Endothelial cell of umbilical vein (primary cell): ENCODE results near the gene ANKRD33B. TPM values are rescaled to one million over a fixed set of nuclear protein-coding genes. Genes with fewer than 3 reads are reported as not detected.

Experiments used
- BruUV-seq: library from RNA; stranded (reverse); fragments of 400-500 nt; replicated peaks from 2 replicates; lab custom pipeline; 2021; lab: Mats Ljungman, UMichigan
- CTCF ChIA-PET: fragments of 300-600, 350-600 bp; sonication (Branson Sonifier 250); formaldehyde crosslinking; loops from one replicate; lab custom pipeline; 2021; ENCODE audit warnings: antibody characterized with exemption, inconsistent platforms; lab: Charles Lee
- POLR2A ChIA-PET: fragments of 300-600, 350-600 bp; sonication (Branson Sonifier 250); formaldehyde crosslinking; loops from one replicate; lab custom pipeline; 2021; ENCODE audit warnings: antibody characterized with exemption, inconsistent platforms; lab: Charles Lee
- DNase-seq: peaks from one replicate; pipeline ENCODE4 v3.0.0-alpha.2; 2011; ENCODE audit warnings: low read depth, low spot score
- FAIRE-seq: peaks from 2 replicates; lab custom pipeline; 2011; peaks lifted over from hg19 to GRCh38; lab: Jason Lieb, UNC
- H2AFZ ChIP-seq: 2 replicates; pipeline ENCODE4 v1.6.0; 2012; ENCODE audit warnings: low read depth, low read length, control low read depth, inconsistent platforms
- H3K27ac ChIP-seq: 2 replicates; pipeline ENCODE4 v1.5.1; 2011; ENCODE audit warnings: low read depth, mild to moderate bottlenecking, control low read depth, low read length, moderate library complexity; ENCODE audit not compliant: insufficient read depth
- H3K27me3 ChIP-seq, 2 experiments: 2 replicates each; pipeline versions ENCODE4 v1.6.0 to v1.6.1; 2011; ENCODE audit warnings: low read length in 2 of 2, mixed read lengths in 1 of 2; ENCODE audit not compliant: control insufficient read depth in 2 of 2, insufficient read depth in 2 of 2
- H3K36me3 ChIP-seq, 2 experiments: 2 replicates in 1 of 2; 3 replicates in 1 of 2; pipeline ENCODE4 v1.5.1; 2011; ENCODE audit warnings: low read length in 2 of 2, mild to moderate bottlenecking in 1 of 2, moderate library complexity in 1 of 2; ENCODE audit not compliant: control insufficient read depth in 2 of 2, insufficient read depth in 2 of 2; ENCODE audit errors: extremely low read depth in 1 of 2
- H3K4me1 ChIP-seq: 3 replicates; pipeline ENCODE4 v1.5.1; 2011; ENCODE audit warnings: mild to moderate bottlenecking, low read length; ENCODE audit not compliant: control insufficient read depth, insufficient read depth; ENCODE audit errors: extremely low read depth
- H3K4me2 ChIP-seq: 2 replicates; pipeline ENCODE4 v1.6.1; 2011; ENCODE audit warnings: low read length, control low read depth, mixed read lengths; ENCODE audit not compliant: insufficient read depth
- H3K4me3 ChIP-seq, 3 experiments: fragments of 200-600 bp in 1 of 3; sonication (generic), shearing (Covaris generic) in 1 of 3; replicated peaks in 1 of 3; 2 replicates each; pipeline ENCODE4 v1.5.1; 2011 to 2016; ENCODE audit warnings: control low read depth in 3 of 3, low read length in 3 of 3, mild to moderate bottlenecking in 2 of 3, inconsistent platforms in 1 of 3, low read depth in 1 of 3, moderate library complexity in 1 of 3; ENCODE audit not compliant: insufficient read depth in 1 of 3
- H3K79me2 ChIP-seq: 2 replicates; pipeline ENCODE4 v1.6.0; 2012; ENCODE audit warnings: low read length, inconsistent platforms; ENCODE audit not compliant: control insufficient read depth, insufficient read depth
- H3K9ac ChIP-seq: replicated peaks from 2 replicates; pipeline ENCODE3; 2011; ENCODE audit warnings: low read length, control low read depth; ENCODE audit not compliant: insufficient read depth; ENCODE audit errors: extremely low read depth
- H3K9me1 ChIP-seq: replicated peaks from 3 replicates; pipeline ENCODE4 v1.6.0; 2011; ENCODE audit warnings: mild to moderate bottlenecking, low read length; ENCODE audit not compliant: control insufficient read depth, insufficient read depth; ENCODE audit errors: extremely low read depth
- H3K9me3 ChIP-seq: replicated peaks from 2 replicates; pipeline ENCODE4 v1.5.1; 2012; ENCODE audit warnings: low read length, inconsistent platforms; ENCODE audit not compliant: control insufficient read depth, insufficient read depth
- H4K20me1 ChIP-seq: replicated peaks from 2 replicates; pipeline ENCODE3; 2011; ENCODE audit warnings: mild to moderate bottlenecking, low read length; ENCODE audit not compliant: control insufficient read depth, insufficient read depth; ENCODE audit errors: extremely low read depth
- EZH2 ChIP-seq: IDR thresholded peaks from 2 replicates; pipeline ENCODE4 v1.6.1; 2012; ENCODE audit warnings: borderline replicate concordance, low read depth, mild to moderate bottlenecking, moderate library complexity, low read length, inconsistent platforms; ENCODE audit not compliant: severe bottlenecking
- FOS ChIP-seq: IDR thresholded peaks from 2 replicates; pipeline ENCODE4 v1.6.1; 2011; ENCODE audit warnings: mild to moderate bottlenecking, low read length, moderate library complexity, borderline replicate concordance; ENCODE audit not compliant: insufficient read depth
- GATA2 ChIP-seq: IDR thresholded peaks from 2 replicates; pipeline ENCODE4 v1.7.0; 2011; ENCODE audit warnings: low read depth, mild to moderate bottlenecking, moderate library complexity, mixed read lengths, low read length; ENCODE audit not compliant: insufficient read length, insufficient read depth
- JUN ChIP-seq: IDR thresholded peaks from 2 replicates; pipeline ENCODE4 v1.6.1; 2011; ENCODE audit warnings: borderline replicate concordance, low read depth; ENCODE audit not compliant: insufficient read length, insufficient read depth
- MYC ChIP-seq: IDR thresholded peaks from one replicate; pipeline ENCODE4 v1.6.1; 2011; ENCODE audit warnings: mild to moderate bottlenecking, low read depth, low read length
- POLR2A ChIP-seq: IDR thresholded peaks from 2 replicates; pipeline ENCODE4 v1.6.1; 2012; ENCODE audit warnings: low read depth, mild to moderate bottlenecking, control low read depth, low read length
- POLR2AphosphoS5 ChIP-seq: IDR thresholded peaks from 2 replicates; pipeline ENCODE4 v1.6.1; 2012; ENCODE audit warnings: low read depth, mild to moderate bottlenecking, control low read depth, low read length, moderate library complexity; ENCODE audit not compliant: insufficient read depth
- dilution Hi-C: fragments of 300-500 bp; cut with MboI; formaldehyde crosslinking; loops from one replicate; pipeline ENCODE4 v1.15.0; 2019; ENCODE audit warnings: low sequenced_read_pairs; ENCODE audit not compliant: extremely low pct_ligation_motif_present
- intact Hi-C: fragments of 100-400 bp; cut with micrococcal nuclease; formaldehyde crosslinking; loops from one replicate; pipeline ENCODE4 v1.10.0; 2022
- polyA plus RNA-seq, 4 experiments: library from polyadenylated mRNA; depleted of rRNA in 3 of 4; stranded (reverse) in 3 of 4; unstranded in 1 of 4; fragments of >200 nt; gene quantifications; 2 replicates each; pipeline versions ENCODE4 v1.2.1 to v1.2.3, GENCODE V29; 2011 to 2012; ENCODE audit warnings: missing spikeins in 1 of 4
- total RNA-seq: library from RNA; stranded (reverse); gene quantifications from 2 replicates; pipeline ENCODE4 v1.2.3, GENCODE V29; 2021
- TF ChIP-seq, protein P1 (sequence below): IDR thresholded peaks from 2 replicates; pipeline ENCODE4 v1.6.1; 2011; ENCODE audit not compliant: insufficient read depth, insufficient read length
- TF ChIP-seq, protein P2 (sequence below), 2 donors: IDR thresholded peaks; 1 replicate in 1 of 2; 2 replicates in 1 of 2; pipeline ENCODE4 v1.5.1; 2011; ENCODE audit warnings: low read length in 2 of 2, mild to moderate bottlenecking in 2 of 2, moderate library complexity in 2 of 2, control low read depth in 1 of 2, inconsistent platforms in 1 of 2, low read depth in 1 of 2; ENCODE audit not compliant: insufficient read depth in 1 of 2; ENCODE audit errors: extremely low read depth in 1 of 2

The ANKRD33B gene
- total and polyA plus RNA-seq, 2 donors (not counting 3 experiments of a cell fraction or from before 2014, with no cell fraction given): 2.4 to 5.4 TPM

DNA sequence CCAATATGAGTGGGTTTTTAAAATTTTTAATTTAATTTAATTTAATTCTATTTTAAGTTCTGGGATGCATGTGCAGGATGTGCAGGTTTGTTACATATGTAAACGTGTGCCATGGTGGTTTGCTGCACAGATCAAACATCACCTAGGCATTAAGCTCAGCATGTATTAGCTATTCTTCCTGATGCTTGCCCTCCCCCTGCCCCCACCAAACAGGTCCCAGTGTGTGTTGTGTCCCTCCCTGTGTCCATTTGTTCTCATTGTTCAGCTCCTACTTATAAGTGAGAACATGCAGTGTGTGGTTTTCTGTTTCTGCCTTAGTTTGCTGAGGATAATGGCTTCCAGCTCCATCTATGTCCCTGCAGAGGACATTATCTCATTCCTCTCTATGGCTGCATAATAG lies 35.0 kb upstream of the ANKRD33B start:
- DNase-seq: no peak
- no peak for TF ChIP-seq POLR2AphosphoS5
- TF ChIP-seq GATA2: no peak
- TF ChIP-seq POLR2A: no peak
- TF ChIP-seq, protein P1, sequence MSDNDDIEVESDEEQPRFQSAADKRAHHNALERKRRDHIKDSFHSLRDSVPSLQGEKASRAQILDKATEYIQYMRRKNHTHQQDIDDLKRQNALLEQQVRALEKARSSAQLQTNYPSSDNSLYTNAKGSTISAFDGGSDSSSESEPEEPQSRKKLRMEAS: no peak
- TF ChIP-seq JUN: no peak
- no peak for TF ChIP-seq MYC
- no peak for TF ChIP-seq EZH2
- ChIA-PET POLR2A (no interaction called here), CTCF (no interaction called here)
- H4K20me1 ChIP-seq: no peaks in the 10 kb centered on the region
- no peaks in the 10 kb centered on the region for H3K79me2 ChIP-seq
- H3K36me3 ChIP-seq: no peaks in the 10 kb centered on the region
- H3K27ac ChIP-seq: no peak overlapping the region
- H3K9me1 ChIP-seq: no peaks in the 10 kb centered on the region
- no peaks in the 10 kb centered on the region for H3K9me3 ChIP-seq
- FAIRE-seq: no peak
- H3K27me3 ChIP-seq: no peaks in the 10 kb centered on the region
- dilution Hi-C loops: no loop called here
- H2AFZ ChIP-seq: no peak overlapping the region
- no TSS peak for BruUV-seq
- H3K9ac ChIP-seq: no peak overlapping the region
- no peak overlapping the region for H3K4me3 ChIP-seq
- H3K4me2 ChIP-seq: no peak overlapping the region
- H3K4me1 ChIP-seq: no peaks in the 10 kb centered on the region
- intact Hi-C loops: no loop called here

DNA sequence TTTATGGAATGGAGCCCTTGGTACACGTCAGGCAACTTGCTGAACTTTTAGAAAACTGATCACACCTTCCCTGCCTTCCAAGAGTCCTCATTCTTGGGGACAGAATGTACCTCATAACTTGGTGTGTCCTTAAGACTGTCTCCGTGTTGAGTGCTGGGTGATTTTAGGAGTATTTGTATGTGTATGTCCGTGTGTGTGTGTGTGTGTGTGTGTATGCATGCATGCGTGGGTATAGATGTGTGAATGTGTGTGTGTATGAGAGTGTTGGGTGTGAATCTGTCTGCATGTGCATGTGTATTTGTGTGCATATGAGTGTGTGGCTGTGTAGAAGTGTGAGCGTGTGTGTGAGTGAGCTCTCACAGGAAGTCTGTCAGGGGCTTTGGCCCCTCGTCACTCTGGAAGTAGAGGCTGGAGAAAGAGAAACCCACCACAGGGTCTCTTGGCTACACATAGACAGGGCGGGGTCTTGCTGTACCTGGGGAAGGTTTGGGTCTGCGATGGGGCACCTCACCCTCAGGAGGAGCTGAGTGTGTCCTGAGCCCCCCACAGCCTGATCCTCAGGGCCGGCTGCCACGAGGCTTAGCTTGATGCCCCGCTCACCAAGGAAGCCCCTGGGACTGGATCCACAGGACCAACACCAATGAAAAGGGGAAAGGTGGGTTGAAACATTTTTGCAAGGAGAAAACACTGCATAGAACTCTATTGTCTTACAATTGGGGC lies 33.1 kb upstream of the ANKRD33B start:
- H4K20me1 ChIP-seq: no peaks in the 10 kb centered on the region
- no peaks in the 10 kb centered on the region for H3K9me1 ChIP-seq
- intact Hi-C loops (no loop called here), dilution Hi-C loops (no loop called here)
- no peaks in the 10 kb centered on the region for H3K9me3 ChIP-seq
- H3K4me3 ChIP-seq: no peak overlapping the region
- H3K36me3 ChIP-seq: no peaks in the 10 kb centered on the region
- DNase-seq: no peak
- CTCF ChIA-PET: interaction anchor here (1.2 kb wide), 1 partner anchor 11 kb away, joined by 5 read pairs; no protein-coding TSS in a partner anchor
- no peak overlapping the region for H3K9ac ChIP-seq
- FAIRE-seq: no peak
- no peak overlapping the region for H3K4me2 ChIP-seq
- TF ChIP-seq, protein P1: no peak
- TF ChIP-seq GATA2 (no peak), FOS (no peak), POLR2AphosphoS5 (no peak), JUN (no peak), MYC (no peak), EZH2 (no peak), POLR2A (no peak)
- TF ChIP-seq, protein P2, sequence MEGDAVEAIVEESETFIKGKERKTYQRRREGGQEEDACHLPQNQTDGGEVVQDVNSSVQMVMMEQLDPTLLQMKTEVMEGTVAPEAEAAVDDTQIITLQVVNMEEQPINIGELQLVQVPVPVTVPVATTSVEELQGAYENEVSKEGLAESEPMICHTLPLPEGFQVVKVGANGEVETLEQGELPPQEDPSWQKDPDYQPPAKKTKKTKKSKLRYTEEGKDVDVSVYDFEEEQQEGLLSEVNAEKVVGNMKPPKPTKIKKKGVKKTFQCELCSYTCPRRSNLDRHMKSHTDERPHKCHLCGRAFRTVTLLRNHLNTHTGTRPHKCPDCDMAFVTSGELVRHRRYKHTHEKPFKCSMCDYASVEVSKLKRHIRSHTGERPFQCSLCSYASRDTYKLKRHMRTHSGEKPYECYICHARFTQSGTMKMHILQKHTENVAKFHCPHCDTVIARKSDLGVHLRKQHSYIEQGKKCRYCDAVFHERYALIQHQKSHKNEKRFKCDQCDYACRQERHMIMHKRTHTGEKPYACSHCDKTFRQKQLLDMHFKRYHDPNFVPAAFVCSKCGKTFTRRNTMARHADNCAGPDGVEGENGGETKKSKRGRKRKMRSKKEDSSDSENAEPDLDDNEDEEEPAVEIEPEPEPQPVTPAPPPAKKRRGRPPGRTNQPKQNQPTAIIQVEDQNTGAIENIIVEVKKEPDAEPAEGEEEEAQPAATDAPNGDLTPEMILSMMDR (IDR thresholded peaks at IDR 0.05; ENCODE audit: extremely low read depth in 1 of 2, insufficient read depth in 1 of 2, low read depth in 1 of 2, low read length in 2 of 2): no peak
- no peaks in the 10 kb centered on the region for H3K79me2 ChIP-seq
- H3K4me1 ChIP-seq: no peaks in the 10 kb centered on the region
- BruUV-seq: no TSS peak
- POLR2A ChIA-PET: no interaction called here
- no peaks in the 10 kb centered on the region for H3K27me3 ChIP-seq
- H2AFZ ChIP-seq: no peak overlapping the region
- no peak overlapping the region for H3K27ac ChIP-seq
